Mesodermal cell (in vitro differentiated cells): ENCODE measurements around the gene PGR. TPM values are rescaled to one million over a fixed set of nuclear protein-coding genes. Genes with fewer than 3 reads are reported as not detected.

ENCODE experiments used
- H3K27ac ChIP-seq: 2 replicates; pipeline ENCODE4 v1.7.0; 2013; ENCODE audit warnings: mild to moderate bottlenecking, low read depth, low read length, moderate library complexity; ENCODE audit not compliant: severe bottlenecking
- H3K36me3 ChIP-seq: 2 replicates; pipeline ENCODE4 v1.7.1; 2013; ENCODE audit warnings: mild to moderate bottlenecking, low read length, moderate library complexity; ENCODE audit not compliant: control insufficient read depth, insufficient read depth
- H3K4me1 ChIP-seq: one replicate; pipeline ENCODE4 v1.7.1; 2013; ENCODE audit warnings: mild to moderate bottlenecking, low read length; ENCODE audit not compliant: insufficient read depth, control insufficient read depth, poor library complexity, severe bottlenecking
- H3K4me3 ChIP-seq: 2 replicates; pipeline ENCODE4 v1.7.0; 2013; ENCODE audit warnings: low read length, control low read depth, mild to moderate bottlenecking; ENCODE audit not compliant: insufficient read depth, poor library complexity, severe bottlenecking; ENCODE audit errors: extremely low read depth
- H3K9me3 ChIP-seq: 2 replicates; pipeline ENCODE4 v1.7.1; 2013; ENCODE audit warnings: mild to moderate bottlenecking, low read length, moderate library complexity; ENCODE audit not compliant: control insufficient read depth
- WGBS, 2 experiments: methylation state at CpG; one replicate each; pipeline ENCODE4 v1.1.5; 2013; ENCODE audit warnings: missing lambda C conversion rate in 2 of 2; ENCODE audit not compliant: insufficient coverage in 2 of 2; 5-methylcytosine and 5-hydroxymethylcytosine counted together
- polyA plus RNA-seq, 2 experiments: library from polyadenylated mRNA; stranded (reverse); fragments of 50-300 nt; gene quantifications; one replicate each; pipeline ENCODE4 v1.2.3, GENCODE V29; 2013

PGR gene
- not detected for polyA plus RNA-seq (2013, experiment 1 of 2)
- polyA plus RNA-seq (2013, experiment 2 of 2): not detected

DNA sequence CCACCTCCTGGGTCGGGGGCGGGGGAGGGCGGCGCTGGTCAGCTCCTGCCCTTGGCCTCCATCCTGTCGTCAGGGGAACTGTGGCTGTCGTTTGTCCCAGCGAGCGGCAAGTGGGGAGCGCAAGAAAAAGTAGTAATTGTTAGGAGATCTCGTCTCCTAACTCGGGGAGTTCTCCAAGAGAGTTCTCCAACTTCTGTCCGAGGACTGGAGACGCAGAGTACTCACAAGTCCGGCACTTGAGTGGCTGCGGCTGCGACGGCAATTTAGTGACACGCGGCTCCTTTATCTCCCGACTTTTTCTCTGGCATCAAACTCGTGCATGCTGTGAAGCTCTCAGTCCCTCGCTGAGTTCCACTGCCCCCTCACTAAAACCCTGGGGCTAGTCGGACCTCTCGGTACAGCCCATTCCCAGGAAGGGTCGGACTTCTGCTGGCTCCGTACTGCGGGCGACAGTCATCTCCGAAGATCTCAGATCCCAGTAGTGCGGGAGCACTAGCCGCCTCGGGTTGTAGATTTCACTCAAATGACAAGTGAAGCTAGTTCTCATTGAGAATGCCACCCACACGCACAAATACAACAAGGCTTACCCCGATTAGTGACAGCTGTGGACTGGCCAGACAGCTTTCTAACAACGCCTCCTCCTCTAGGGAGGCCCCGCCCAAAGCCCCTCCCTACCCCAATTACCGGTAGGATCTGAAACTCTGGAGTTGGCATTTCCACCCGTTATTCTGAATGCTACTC, at the start of gene PGR:
Gene PGR (minus strand): TSS at position 611 of the 741 bp plus-strand sequence. CDS start 743 bp downstream, outside the sequence.
- Histone ChIP-seq H3K4me1 (peaks cover 8% of the 10 kb centered on the region), H3K9me3 (no peaks in the 10 kb centered on the region), H3K36me3 (no peaks in the 10 kb centered on the region), H3K27ac (no peak within 1 kb of the TSS), H3K4me3 (peak within 1 kb of the TSS; percentile 12)
- WGBS, 2 experiments: 1 to 2% methylated on average over 22 to 31 of the region's 38 CpGs

DNA sequence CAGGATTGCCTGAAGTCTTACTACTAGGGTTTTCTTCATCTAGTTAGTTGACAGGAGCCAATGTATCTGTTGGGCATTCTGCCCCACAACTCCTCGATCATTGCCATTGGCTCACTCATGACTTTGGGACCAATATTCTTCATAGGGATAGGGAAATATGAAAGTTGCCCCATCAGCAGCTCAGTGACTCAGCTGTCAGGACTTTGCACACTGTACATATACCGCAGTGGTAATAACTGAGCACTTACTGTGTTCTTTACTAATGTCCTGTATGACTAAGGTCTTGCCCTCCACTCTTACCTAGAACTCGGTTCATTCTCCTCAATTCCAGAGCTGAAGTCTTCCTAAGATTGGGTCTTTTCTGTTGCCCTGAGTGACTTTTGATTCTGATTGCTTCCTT, 46.8 kb upstream of the PGR start:
- Histone ChIP-seq H3K9me3 (no peaks in the 10 kb centered on the region), H3K4me3 (no peak overlapping the region)
- 85 to 95% methylated on average over 2 of the region's 3 CpGs for WGBS, 2 experiments

DNA sequence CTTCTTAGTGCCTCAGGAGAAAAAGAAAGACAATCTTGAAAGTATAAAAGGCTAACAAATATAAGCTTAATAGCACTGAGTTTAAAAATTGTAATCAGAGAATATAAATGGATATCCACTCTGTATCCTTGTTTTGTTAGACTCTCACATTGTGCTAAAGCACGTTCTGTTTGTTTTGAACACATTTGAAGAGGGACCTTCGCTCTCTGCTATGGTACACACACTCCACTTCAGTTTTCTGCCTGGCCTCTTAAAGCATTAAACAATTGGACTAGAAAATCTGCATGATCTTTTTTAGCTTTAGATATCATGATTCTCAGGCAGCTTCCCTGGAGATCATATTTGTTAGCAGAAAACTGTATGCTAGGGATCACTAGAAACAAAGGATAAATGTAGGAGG, 40.3 kb upstream of the PGR start:
- Histone ChIP-seq H3K36me3 (no peaks in the 10 kb centered on the region), H3K4me1 (no peaks in the 10 kb centered on the region)
- WGBS, 2 experiments: 100% methylated on average over 1 of the region's 2 CpGs

More for the DNA sequence above, 46.8 kb upstream of the PGR start:
- Histone ChIP-seq H3K4me1 (no peaks in the 10 kb centered on the region), H3K36me3 (no peaks in the 10 kb centered on the region), H3K27ac (no peak overlapping the region)

GRCh38 chr11:101166038-101166437, 36.4 kb upstream of the PGR start:
- H3K4me1 ChIP-seq: no peaks in the 10 kb centered on the region
- WGBS, 2 experiments: 90 to 100% methylated on average over 1 of the region's 1 CpG
- H3K4me3 ChIP-seq: no peak overlapping the region
- no peak overlapping the region for H3K27ac ChIP-seq
- H3K36me3 ChIP-seq: no peaks in the 10 kb centered on the region
- no peaks in the 10 kb centered on the region for H3K9me3 ChIP-seq

More for the DNA sequence above, 40.3 kb upstream of the PGR start:
- no peak overlapping the region for H3K4me3 ChIP-seq
- H3K9me3 ChIP-seq: no peaks in the 10 kb centered on the region
- no peak overlapping the region for H3K27ac ChIP-seq

GRCh38 chr11:101158119-101158518, 28.5 kb upstream of the PGR start:
- Histone ChIP-seq H3K36me3 (no peaks in the 10 kb centered on the region), H3K27ac (no peak overlapping the region), H3K4me3 (no peak overlapping the region), H3K9me3 (peaks cover 4% of the 10 kb centered on the region), H3K4me1 (no peaks in the 10 kb centered on the region)
- WGBS, 2 experiments: 76 to 79% methylated on average over 2 of the region's 2 CpGs

GRCh38 chr11:101138245-101138930, 8.8 kb upstream of the PGR start:
- H3K4me1 ChIP-seq: no peaks in the 10 kb centered on the region
- H3K36me3 ChIP-seq: no peaks in the 10 kb centered on the region
- H3K27ac ChIP-seq: no peak overlapping the region
- WGBS, 2 experiments: no CpG with 5 or more reads among the region's 1 CpG
- H3K9me3 ChIP-seq: no peaks in the 10 kb centered on the region
- no peak overlapping the region for H3K4me3 ChIP-seq

- Histone ChIP-seq H3K9me3 (no peaks in the 10 kb centered on the region), H3K4me3 (no peak overlapping the region), H3K27ac (no peak overlapping the region), H3K36me3 (no peaks in the 10 kb centered on the region), H3K4me1 (peaks cover 6% of the 10 kb centered on the region)
- WGBS, 2 experiments: no CpG with 5 or more reads among the region's 1 CpG
Measured at GRCh38 chr11:101133190-101133589, 3.6 kb upstream of the PGR start.

DNA sequence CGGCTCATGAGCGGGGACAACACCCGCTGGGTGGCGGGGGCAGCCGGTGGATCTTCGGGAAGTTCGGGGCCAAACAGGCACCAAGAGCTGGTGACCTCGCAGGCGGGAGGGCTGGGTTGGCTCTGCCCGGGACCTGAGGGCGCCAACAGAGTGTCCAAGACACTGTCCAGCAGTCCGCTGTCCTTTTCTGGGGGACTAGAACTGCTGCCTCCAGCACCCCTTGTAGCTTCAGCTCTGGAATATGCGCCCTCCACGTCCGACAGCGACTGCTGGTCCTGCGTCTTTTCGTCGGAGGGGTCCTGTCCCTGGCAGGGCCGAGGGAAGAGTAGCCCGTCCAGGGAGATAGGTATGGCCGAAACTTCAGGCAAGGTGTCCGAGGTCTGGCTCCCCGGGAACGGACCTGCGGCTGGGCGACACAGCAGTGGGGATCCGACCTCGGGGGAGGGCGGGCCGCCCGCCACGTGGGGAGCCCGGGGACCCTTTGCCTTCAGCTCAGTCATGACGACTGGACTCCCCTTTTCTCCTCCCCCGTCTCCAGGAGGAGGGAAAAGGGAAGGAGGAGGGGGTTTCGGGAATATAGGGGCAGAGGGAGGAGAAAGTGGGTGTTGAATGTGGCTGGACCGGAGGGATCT, 926 bp downstream of the PGR start:
- Histone ChIP-seq H3K4me3 (peak overlapping the region; percentile 12), H3K9me3 (no peaks in the 10 kb centered on the region), H3K36me3 (no peaks in the 10 kb centered on the region), H3K27ac (no peak overlapping the region), H3K4me1 (peaks cover 8% of the 10 kb centered on the region)
- 5 to 6% methylated on average over 23 to 25 of the region's 38 CpGs for WGBS, 2 experiments

GRCh38 chr11:101127699-101128570, 1.7 kb downstream of the PGR start:
- WGBS, 2 experiments: 1% methylated on average over 53 to 67 of the region's 93 CpGs
- H3K36me3 ChIP-seq: no peaks in the 10 kb centered on the region
- no peak overlapping the region for H3K27ac ChIP-seq
- H3K4me3 ChIP-seq: peak overlapping the region; percentile 38
- no peaks in the 10 kb centered on the region for H3K9me3 ChIP-seq
- H3K4me1 ChIP-seq: peaks cover 8% of the 10 kb centered on the region

DNA sequence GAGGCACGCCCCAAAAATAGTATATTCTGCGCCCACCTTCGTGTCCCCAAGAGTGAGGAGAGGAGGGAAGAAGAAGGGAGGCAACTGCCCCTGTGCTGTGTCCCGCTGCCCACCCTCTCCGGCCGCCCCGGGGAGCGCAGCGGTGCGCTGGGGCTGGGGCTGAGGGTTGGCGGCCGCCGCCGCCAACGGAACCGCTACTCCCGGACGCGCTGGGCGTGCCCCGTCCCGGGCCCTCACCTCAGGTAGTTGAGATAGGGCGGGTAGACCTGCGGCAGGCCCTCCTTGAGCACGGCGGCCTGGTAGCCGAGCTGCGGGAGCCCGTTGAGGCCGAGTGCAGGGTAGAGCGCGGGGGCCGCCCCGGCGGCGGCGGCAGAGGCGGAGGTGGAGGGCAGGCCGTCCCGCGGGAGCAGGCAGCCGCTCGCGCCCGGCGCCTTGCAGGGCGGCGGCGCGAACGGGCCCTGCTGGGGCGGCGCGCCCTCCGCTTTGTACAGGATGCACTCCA, 2.4 kb downstream of the PGR start:
- WGBS, 2 experiments: 1 to 2% methylated on average over 19 to 49 of the region's 55 CpGs
- Histone ChIP-seq H3K9me3 (no peaks in the 10 kb centered on the region), H3K4me3 (peak overlapping the region; percentile 38), H3K4me1 (peaks cover 8% of the 10 kb centered on the region), H3K27ac (no peak overlapping the region), H3K36me3 (no peaks in the 10 kb centered on the region)
